GM12878 (cell line): ENCODE measurements around the gene DEFB126. TPM values are rescaled to one million over a fixed set of nuclear protein-coding genes. Genes with fewer than 3 reads are reported as not detected.

Experiments
- ATAC-seq: fragments of 200-7000 bp; cut with Tn5 transposase; 3 replicates; pipeline ENCODE4 v1.9.1; 2020; ENCODE audit warnings: mild to moderate bottlenecking, moderate library complexity
- BruUV-seq: library from RNA; stranded (reverse); fragments of 400-500 nt; replicated peaks from 2 replicates; lab custom pipeline; 2021; lab: Mats Ljungman, UMichigan
- CTCF ChIA-PET: fragments of 300-600 bp; sonication (Branson Sonifier 250); formaldehyde crosslinking; extraction: SDS; loops from one replicate; lab custom pipeline; 2021; ENCODE audit warnings: inconsistent platforms; lab: Yijun Ruan, JAX
- POLR2A ChIA-PET: fragments of 350-600 bp; formaldehyde crosslinking; extraction: SDS; loops from one replicate; lab custom pipeline; 2021; ENCODE audit warnings: inconsistent platforms; lab: Charles Lee
- RAD21 ChIA-PET: fragments of 300-600 bp; sonication (Branson Sonifier 250); formaldehyde crosslinking; loops from one replicate; lab custom pipeline; 2023; ENCODE audit warnings: antibody characterized with exemption; ENCODE audit not compliant: unreplicated experiment; lab: Charles Lee
- SMC1A ChIA-PET: fragments of 300-600 bp; sonication (Branson Sonifier 250); formaldehyde crosslinking; loops from one replicate; lab custom pipeline; 2023; ENCODE audit not compliant: unreplicated experiment, uncharacterized antibody; lab: Charles Lee
- DNase-seq: peaks from one replicate; pipeline ENCODE4 v3.0.0-alpha.2; 2011; ENCODE audit warnings: low read depth, low spot score
- FAIRE-seq: peaks from 3 replicates; lab custom pipeline; 2011; peaks lifted over from hg19 to GRCh38; lab: Jason Lieb, UNC
- H2AFZ ChIP-seq: 2 replicates; pipeline ENCODE4 v1.6.0; 2011; ENCODE audit warnings: low read depth, low read length, control low read depth; ENCODE audit not compliant: control insufficient read depth
- H3K27ac ChIP-seq: 2 replicates; pipeline ENCODE4 v1.5.1; 2011; ENCODE audit warnings: control low read depth; ENCODE audit not compliant: control insufficient read depth, insufficient read depth
- H3K27me3 ChIP-seq, 2 experiments: replicated peaks in 1 of 2; 2 replicates each; pipeline versions ENCODE4 v1.6.0 to v1.6.1; 2011; ENCODE audit warnings: low read length in 1 of 2; ENCODE audit not compliant: control insufficient read depth in 2 of 2, insufficient read depth in 2 of 2
- H3K36me3 ChIP-seq, 2 experiments: 2 replicates each; pipeline ENCODE4 v1.5.1; 2011; ENCODE audit warnings: low read length in 1 of 2; ENCODE audit not compliant: control insufficient read depth in 2 of 2, insufficient read depth in 2 of 2
- H3K4me1 ChIP-seq: 2 replicates; pipeline ENCODE4 v1.6.1; 2011; ENCODE audit warnings: mild to moderate bottlenecking, low read length, moderate library complexity, mixed read lengths; ENCODE audit not compliant: control insufficient read depth, insufficient read depth
- H3K4me2 ChIP-seq: 2 replicates; pipeline ENCODE4 v1.6.0; 2011; ENCODE audit warnings: control low read depth; ENCODE audit not compliant: control insufficient read depth, insufficient read depth
- H3K4me3 ChIP-seq: fragments of 200-600 bp; sonication (generic); 2 replicates; pipeline ENCODE4 v1.5.1; 2016
- H3K79me2 ChIP-seq: 2 replicates; pipeline ENCODE4 v1.6.0; 2011; ENCODE audit warnings: low read length; ENCODE audit not compliant: control insufficient read depth, insufficient read depth
- H3K9ac ChIP-seq: 2 replicates; pipeline ENCODE4 v1.8.0; 2011; ENCODE audit warnings: low read length, control low read depth, mixed read lengths; ENCODE audit not compliant: control insufficient read depth, insufficient read depth
- H3K9me3 ChIP-seq: replicated peaks from 3 replicates; pipeline ENCODE4 v1.5.1; 2011; ENCODE audit warnings: mild to moderate bottlenecking, low read length; ENCODE audit not compliant: control insufficient read depth, insufficient read depth
- H4K20me1 ChIP-seq: 2 replicates; pipeline ENCODE4 v1.6.0; 2011; ENCODE audit not compliant: control insufficient read depth, insufficient read depth
- BCL11A ChIP-seq: IDR thresholded peaks from 2 replicates; pipeline ENCODE4 v1.6.1; 2011; ENCODE audit warnings: low read depth, low read length
- CTCF ChIP-seq, 3 experiments: IDR thresholded peaks in 2 of 3; conservative IDR thresholded peaks in 1 of 3; 2 replicates each; pipeline ENCODE4 v1.5.1; 2011; ENCODE audit warnings: low read depth in 3 of 3, low read length in 3 of 3, mild to moderate bottlenecking in 3 of 3, control low read depth in 2 of 3, moderate library complexity in 2 of 3, inconsistent platforms in 1 of 3, mixed read lengths in 1 of 3; ENCODE audit not compliant: control insufficient read depth in 2 of 3, insufficient read depth in 1 of 3; ENCODE audit errors: extremely low read depth in 1 of 3
- RB1 ChIP-seq: fragments of 450-650 bp; formaldehyde crosslinking; IDR thresholded peaks from 2 replicates; pipeline ENCODE4 v1.6.1; 2017; ENCODE audit warnings: mild to moderate bottlenecking, borderline replicate concordance
- WGBS: methylation state at CpG from one replicate; pipeline ENCODE4 v1.1.6; 2016; ENCODE audit warnings: low lambda C conversion rate; ENCODE audit not compliant: insufficient replicate concordance, insufficient coverage; ENCODE audit errors: missing lambda C conversion rate; 5-methylcytosine and 5-hydroxymethylcytosine counted together
- in situ Hi-C: fragments of 300-500 bp; cut with MboI; formaldehyde crosslinking; loops from 9 replicates; pipeline ENCODE4 v1.14.3; 2018; ENCODE audit warnings: mixed read lengths
- intact Hi-C: fragments of 100-400 bp; cut with micrococcal nuclease; formaldehyde crosslinking; loops from one replicate; pipeline ENCODE4 v1.14.2; 2022; ENCODE audit not compliant: unreplicated experiment
- polyA plus RNA-seq, 11 experiments: library from polyadenylated mRNA; depleted of rRNA in 4 of 11; unstranded in 6 of 11; stranded (reverse) in 5 of 11; fragments of >200 nt; fragmentation: Nextera tagmentation in 4 of 11; fragmentation: Illumina TruSeq in 1 of 11; extraction: Ambion mirVana in 4 of 11; extraction: Trizol in 1 of 11; gene quantifications; 1 replicate in 1 of 11; 2 replicates in 10 of 11; pipeline versions ENCODE4 v1.2.1 to v1.2.3, GENCODE V29; 2011 to 2016; ENCODE audit warnings: inconsistent platforms in 2 of 11, missing spikeins in 2 of 11, low read depth in 1 of 11
- total RNA-seq, 4 experiments: library from RNA; depleted of rRNA in 3 of 4; stranded (reverse); fragments of >200 nt in 3 of 4; fragmentation: Illumina TruSeq in 1 of 4; extraction: Trizol in 1 of 4; gene quantifications; 2 replicates each; pipeline versions ENCODE4 v1.2.1 to v1.2.3, GENCODE V29; 2013 to 2021
- TF ChIP-seq, protein P1 (sequence below): fragments of 450-650 bp; formaldehyde crosslinking; IDR thresholded peaks from 2 replicates; pipeline ENCODE4 v1.5.0; 2022; ENCODE audit warnings: mild to moderate bottlenecking, missing genetic modification characterization

Gene DEFB126
- total and polyA plus RNA-seq, 10 of the 15 experiments (the other 5 are each of a cell fraction or from before 2014, with no cell fraction given): not detected

DNA sequence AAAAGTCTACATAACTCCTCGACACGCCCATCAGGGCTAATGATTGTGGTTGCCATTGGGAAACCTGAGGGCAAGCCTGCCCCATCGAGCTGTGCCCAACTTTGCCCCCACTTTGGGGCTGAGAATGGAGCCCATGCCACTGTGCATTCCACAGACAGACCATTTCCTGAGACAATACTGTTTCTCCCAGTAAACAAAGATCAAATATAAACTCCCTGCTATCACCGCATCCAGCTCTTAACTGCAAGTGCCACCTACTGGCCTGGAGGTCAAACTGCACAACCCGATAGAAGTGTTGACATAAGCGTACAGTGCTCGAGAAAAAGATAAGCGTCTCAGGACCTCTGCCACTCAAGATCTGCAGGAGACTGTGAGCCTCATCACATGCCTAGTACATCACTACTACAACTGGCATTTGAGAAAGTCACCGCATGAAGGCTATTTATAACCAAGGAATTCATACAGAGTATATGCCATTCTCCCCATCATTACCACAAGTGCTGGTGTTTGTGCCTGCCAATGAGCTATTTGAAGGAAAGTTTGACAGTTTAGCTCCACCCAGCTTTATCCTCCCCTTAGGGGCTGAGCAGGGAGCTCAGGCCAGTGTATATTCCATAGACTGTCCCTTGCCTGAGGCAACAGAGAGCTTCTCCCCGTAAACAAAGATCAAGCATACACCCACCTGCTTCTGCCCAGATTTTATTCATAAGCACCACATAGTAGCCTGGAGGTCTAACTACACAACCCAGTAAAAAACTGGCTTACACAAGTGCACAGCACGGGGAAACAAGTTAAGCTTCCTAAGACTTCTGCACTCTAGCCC, 4.5 kb upstream of the DEFB126 start:
- DNase-seq (no peak), FAIRE-seq (no peak), ATAC-seq (peak; percentile 68)
- POLR2A ChIA-PET: no interaction called here
- H2AFZ ChIP-seq: peak overlapping the region; percentile 68
- no peaks in the 10 kb centered on the region for H3K79me2 ChIP-seq
- no peak overlapping the region for H3K9ac ChIP-seq
- SMC1A ChIA-PET: interaction anchor here (0.9 to 1.0 kb wide), 2 partner anchors 10 to 11 kb away, joined by 3 read pairs; no protein-coding TSS in a partner anchor
- H3K9me3 ChIP-seq: no peaks in the 10 kb centered on the region; the same call in 2 of the 3 replicates
- in situ Hi-C loops (no loop called here), intact Hi-C loops (no loop called here)
- RAD21 ChIA-PET: interaction anchor here (0.7 kb wide), 1 partner anchor 12 kb away, joined by 3 read pairs; no protein-coding TSS in a partner anchor
- no TSS peak for BruUV-seq
- H3K4me2 ChIP-seq: no peak overlapping the region
- H3K4me1 ChIP-seq: no peaks in the 10 kb centered on the region
- WGBS: 45% methylated on average over 11 of the region's 11 CpGs
- no peaks in the 10 kb centered on the region for H4K20me1 ChIP-seq
- TF ChIP-seq, protein P1, sequence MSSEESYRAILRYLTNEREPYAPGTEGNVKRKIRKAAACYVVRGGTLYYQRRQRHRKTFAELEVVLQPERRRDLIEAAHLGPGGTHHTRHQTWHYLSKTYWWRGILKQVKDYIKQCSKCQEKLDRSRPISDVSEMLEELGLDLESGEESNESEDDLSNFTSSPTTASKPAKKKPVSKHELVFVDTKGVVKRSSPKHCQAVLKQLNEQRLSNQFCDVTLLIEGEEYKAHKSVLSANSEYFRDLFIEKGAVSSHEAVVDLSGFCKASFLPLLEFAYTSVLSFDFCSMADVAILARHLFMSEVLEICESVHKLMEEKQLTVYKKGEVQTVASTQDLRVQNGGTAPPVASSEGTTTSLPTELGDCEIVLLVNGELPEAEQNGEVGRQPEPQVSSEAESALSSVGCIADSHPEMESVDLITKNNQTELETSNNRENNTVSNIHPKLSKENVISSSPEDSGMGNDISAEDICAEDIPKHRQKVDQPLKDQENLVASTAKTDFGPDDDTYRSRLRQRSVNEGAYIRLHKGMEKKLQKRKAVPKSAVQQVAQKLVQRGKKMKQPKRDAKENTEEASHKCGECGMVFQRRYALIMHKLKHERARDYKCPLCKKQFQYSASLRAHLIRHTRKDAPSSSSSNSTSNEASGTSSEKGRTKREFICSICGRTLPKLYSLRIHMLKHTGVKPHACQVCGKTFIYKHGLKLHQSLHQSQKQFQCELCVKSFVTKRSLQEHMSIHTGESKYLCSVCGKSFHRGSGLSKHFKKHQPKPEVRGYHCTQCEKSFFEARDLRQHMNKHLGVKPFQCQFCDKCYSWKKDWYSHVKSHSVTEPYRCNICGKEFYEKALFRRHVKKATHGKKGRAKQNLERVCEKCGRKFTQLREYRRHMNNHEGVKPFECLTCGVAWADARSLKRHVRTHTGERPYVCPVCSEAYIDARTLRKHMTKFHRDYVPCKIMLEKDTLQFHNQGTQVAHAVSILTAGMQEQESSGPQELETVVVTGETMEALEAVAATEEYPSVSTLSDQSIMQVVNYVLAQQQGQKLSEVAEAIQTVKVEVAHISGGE (CRISPR knock-in tag): no peak
- TF ChIP-seq RB1: no peak
- no peak for TF ChIP-seq BCL11A
- peak; percentile 16 to 46 (median 41); a peak in 4 of 6 replicates for TF ChIP-seq CTCF (IDR thresholded peaks at IDR 0.05 in 2 of 3, conservative IDR thresholded peaks at IDR 0.05 in 1 of 3; ENCODE audit: control insufficient read depth in 2 of 3, extremely low read depth in 1 of 3, insufficient read depth in 1 of 3, low read depth in 3 of 3, low read length in 3 of 3)
- H3K27ac ChIP-seq: no peak overlapping the region
- CTCF ChIA-PET: interaction anchor here (0.6 to 1.4 kb wide), 3 partner anchors 12 to 192 kb away, joined by 3 read pairs; no protein-coding TSS in a partner anchor
- no peaks in the 10 kb centered on the region for H3K36me3 ChIP-seq
- no peak overlapping the region for H3K4me3 ChIP-seq
- H3K27me3 ChIP-seq: no peaks in the 10 kb centered on the region
